ENCODE results near the gene NUMB. TPM values are rescaled to one million over a fixed set of nuclear protein-coding genes. Genes with fewer than 3 reads are reported as not detected.

NUMB gene
- total RNA-seq, 1 experiment from 2014 or later = 16.6 TPM

- in situ Hi-C loops (cut with HindIII; ENCODE audit: low sequenced_read_pairs) = no loop called here
- no peak for DNase-seq (ENCODE audit: low spot score)
These were observed 9.0 kb upstream of the NUMB start for GRCh38 chr14:73467377-73467776.

GRCh38 chr14:73466861-73467260 is 8.5 kb upstream of the NUMB start:
- in situ Hi-C loops (cut with HindIII; ENCODE audit: low sequenced_read_pairs) = no loop called here

GRCh38 chr14:73465823-73466532 is 7.6 kb upstream of the NUMB start:
- in situ Hi-C loops (cut with HindIII; ENCODE audit: low sequenced_read_pairs) = no loop called here

More at GRCh38 chr14:73466861-73467260, 8.5 kb upstream of the NUMB start:
- no peak for DNase-seq (ENCODE audit: low spot score)

GRCh38 chr14:73463411-73463810 is 5.1 kb upstream of the NUMB start:
- DNase-seq (ENCODE audit: low spot score) = peak; percentile 46
- in situ Hi-C loops (cut with HindIII; ENCODE audit: low sequenced_read_pairs) = no loop called here

More at GRCh38 chr14:73465823-73466532, 7.6 kb upstream of the NUMB start:
- no peak for DNase-seq (ENCODE audit: low spot score)

GRCh38 chr14:73462815-73463214 is 4.5 kb upstream of the NUMB start:
- in situ Hi-C loops (cut with HindIII; ENCODE audit: low sequenced_read_pairs) = no loop called here
- DNase-seq (ENCODE audit: low spot score) = no peak

GRCh38 chr14:73462048-73462715 is 3.8 kb upstream of the NUMB start:
- in situ Hi-C loops (cut with HindIII; ENCODE audit: low sequenced_read_pairs) = no loop called here

GRCh38 chr14:73461478-73462047 is 3.2 kb upstream of the NUMB start:
- in situ Hi-C loops (cut with HindIII; ENCODE audit: low sequenced_read_pairs) = no loop called here
- DNase-seq (ENCODE audit: low spot score) = peak; percentile 69

More at GRCh38 chr14:73462048-73462715, 3.8 kb upstream of the NUMB start:
- peak; percentile 99 for DNase-seq (ENCODE audit: low spot score)

GRCh38 chr14:73460691-73461127 is 2.4 kb upstream of the NUMB start:
- in situ Hi-C loops (cut with HindIII; ENCODE audit: low sequenced_read_pairs) = no loop called here
- DNase-seq (ENCODE audit: low spot score) = peak; percentile 87

GRCh38 chr14:73459959-73460358 is 1.6 kb upstream of the NUMB start:
- no peak for DNase-seq (ENCODE audit: low spot score)
- in situ Hi-C loops (cut with HindIII; ENCODE audit: low sequenced_read_pairs) = no loop called here

GRCh38 chr14:73457924-73458182 is 493 bp downstream of the NUMB start:
- in situ Hi-C loops (cut with HindIII; ENCODE audit: low sequenced_read_pairs) = no loop called here
- no peak for DNase-seq (ENCODE audit: low spot score)

- in situ Hi-C loops (cut with HindIII; ENCODE audit: low sequenced_read_pairs) = no loop called here
- peak; percentile 40 for DNase-seq (ENCODE audit: low spot score)
These were observed 1.1 kb downstream of the NUMB start for GRCh38 chr14:73457041-73457923.

GRCh38 chr14:73455294-73455693 is 3.1 kb downstream of the NUMB start:
- no peak for DNase-seq (ENCODE audit: low spot score)
- in situ Hi-C loops (cut with HindIII; ENCODE audit: low sequenced_read_pairs) = no loop called here

- no peak for DNase-seq (ENCODE audit: low spot score)
- in situ Hi-C loops (cut with HindIII; ENCODE audit: low sequenced_read_pairs) = no loop called here
These were observed 5.8 kb downstream of the NUMB start for GRCh38 chr14:73452341-73453186.

- in situ Hi-C loops (cut with HindIII; ENCODE audit: low sequenced_read_pairs) = no loop called here
- no peak for DNase-seq (ENCODE audit: low spot score)
These were observed 14.6 kb downstream of the NUMB start for GRCh38 chr14:73443758-73444157.

- in situ Hi-C loops (cut with HindIII; ENCODE audit: low sequenced_read_pairs) = no loop called here
- no peak for DNase-seq (ENCODE audit: low spot score)
These were observed 17.1 kb downstream of the NUMB start for GRCh38 chr14:73441286-73441685.

- DNase-seq (ENCODE audit: low spot score) = no peak
- in situ Hi-C loops (cut with HindIII; ENCODE audit: low sequenced_read_pairs) = no loop called here
These were observed 19.4 kb downstream of the NUMB start for GRCh38 chr14:73438993-73439392.

- DNase-seq (ENCODE audit: low spot score) = no peak
- in situ Hi-C loops (cut with HindIII; ENCODE audit: low sequenced_read_pairs) = no loop called here
These were observed 21.1 kb downstream of the NUMB start for GRCh38 chr14:73437206-73437605.

- DNase-seq (ENCODE audit: low spot score) = no peak
- in situ Hi-C loops (cut with HindIII; ENCODE audit: low sequenced_read_pairs) = no loop called here
These were observed 26.2 kb downstream of the NUMB start for GRCh38 chr14:73432124-73432523.

- in situ Hi-C loops (cut with HindIII; ENCODE audit: low sequenced_read_pairs) = no loop called here
- peak; percentile 65 for DNase-seq (ENCODE audit: low spot score)
These were observed 30.0 kb downstream of the NUMB start for GRCh38 chr14:73428353-73428824.

All from G401 (cell line).